Glomerular visceral epithelial cell (primary cell): ENCODE data around the gene C20orf96.
"Not testable (repeated sequence)": the region's sequence is repeated elsewhere in the genome, so short reads cannot be mapped to it uniquely, and the experiment has no call there.

Experiments
- DNase-seq: peaks from one replicate; pipeline ENCODE4 v3.0.0-alpha.2; 2016; ENCODE audit errors: extremely low spot score

C20orf96 gene

DNA sequence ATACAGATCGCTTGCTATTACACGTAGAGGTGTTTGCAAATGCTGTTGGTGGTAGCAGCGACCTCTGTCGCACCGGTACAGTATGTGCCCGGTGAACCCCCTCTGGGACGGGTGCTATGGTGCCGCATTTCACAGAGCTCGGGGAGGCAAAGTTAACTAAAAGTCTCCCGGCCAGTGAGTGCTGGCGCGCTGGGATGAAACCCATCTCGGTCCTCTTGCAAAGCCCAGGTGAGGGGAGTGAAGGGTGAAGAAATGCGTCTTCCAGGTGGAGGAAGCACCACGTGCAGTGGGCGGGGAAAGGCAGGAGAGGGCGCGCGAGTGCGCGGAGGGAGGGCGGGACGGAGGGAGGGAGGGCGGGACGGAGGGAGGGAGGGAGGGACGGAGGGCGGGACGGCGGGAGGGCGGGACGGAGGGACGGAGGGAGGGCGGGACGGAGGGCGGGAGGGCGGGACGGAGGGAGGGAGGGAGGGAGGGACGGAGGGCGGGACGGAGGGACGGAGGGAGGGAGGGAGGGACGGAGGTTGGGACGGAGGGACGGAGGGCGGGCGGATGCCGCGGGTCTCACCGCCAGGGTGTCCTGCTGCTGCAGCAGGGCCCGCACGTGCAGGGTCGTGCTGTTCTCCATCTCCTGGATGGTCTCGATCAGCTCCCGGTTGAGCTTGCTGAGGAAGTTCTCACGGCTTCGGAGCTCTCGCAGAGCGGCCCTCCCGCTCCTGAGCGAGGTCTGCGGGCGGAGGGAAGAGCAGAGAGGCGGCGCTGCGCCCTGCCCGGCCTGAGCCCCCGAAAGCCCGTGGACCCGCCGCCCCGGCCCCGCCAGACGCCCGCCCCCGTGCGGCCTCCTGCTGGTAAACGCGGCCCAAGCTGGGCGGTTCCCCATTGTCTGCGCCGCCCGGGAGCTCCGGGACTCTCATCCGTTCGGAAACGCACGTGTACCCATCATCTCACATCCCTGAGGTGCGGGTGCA lies 11.7 kb downstream of the C20orf96 start:
- no peak for DNase-seq

DNA sequence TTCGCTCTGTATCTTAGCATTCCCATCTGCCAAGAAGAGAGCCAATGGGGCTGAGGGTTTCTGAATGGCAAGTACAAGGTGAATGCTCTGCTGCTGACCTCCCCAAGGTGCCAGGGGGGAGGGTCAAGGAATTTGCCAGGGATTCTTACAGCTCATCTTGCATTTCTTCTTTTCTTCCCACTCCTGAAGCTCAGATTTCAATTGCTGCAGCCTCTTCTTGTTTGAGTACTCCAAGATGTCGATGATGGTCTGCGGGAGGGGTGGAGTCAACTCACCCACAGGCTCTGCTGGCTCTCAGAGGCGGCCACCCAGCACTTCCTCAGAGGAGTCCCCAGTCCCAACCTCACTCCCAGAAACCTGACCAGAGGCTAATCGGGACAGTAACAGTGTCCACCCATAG lies 12.4 kb downstream of the C20orf96 start:
- DNase-seq: no peak

GRCh38 chr20:277496-277781 lies 13.1 kb downstream of the C20orf96 start:
- no peak for DNase-seq

GRCh38 chr20:276620-277495 lies 13.7 kb downstream of the C20orf96 start:
- DNase-seq: no peak

GRCh38 chr20:275791-276190 lies 14.8 kb downstream of the C20orf96 start:
- no peak for DNase-seq

GRCh38 chr20:273884-274283 lies 16.7 kb downstream of the C20orf96 start:
- DNase-seq: no peak

GRCh38 chr20:272718-273117 lies 17.8 kb downstream of the C20orf96 start:
- no peak for DNase-seq

- DNase-seq: no peak
Measured at GRCh38 chr20:271528-271927, 19.0 kb downstream of the C20orf96 start.

DNA sequence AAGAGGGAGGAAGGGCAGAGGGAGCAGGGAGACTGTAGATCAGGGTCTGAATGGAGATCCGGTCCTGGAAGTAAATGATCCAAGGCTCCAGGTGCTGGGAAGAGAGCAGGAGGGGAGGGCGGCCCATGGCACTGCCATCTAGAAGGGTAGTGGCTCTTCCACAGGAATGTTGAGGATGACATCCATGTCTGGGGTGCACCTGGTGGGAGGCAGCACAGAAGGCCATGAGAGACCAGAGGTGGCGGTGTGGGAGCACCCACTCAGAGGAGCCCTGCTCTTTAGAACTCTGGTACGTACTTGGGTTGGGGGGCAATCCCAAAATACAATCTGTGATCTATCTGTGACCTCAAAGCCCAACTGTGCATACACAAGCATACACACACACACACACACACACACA lies 19.5 kb downstream of the C20orf96 start:
- no peak for DNase-seq

GRCh38 chr20:270517-270916 lies 20.0 kb downstream of the C20orf96 start:
- DNase-seq: no peak

DNA sequence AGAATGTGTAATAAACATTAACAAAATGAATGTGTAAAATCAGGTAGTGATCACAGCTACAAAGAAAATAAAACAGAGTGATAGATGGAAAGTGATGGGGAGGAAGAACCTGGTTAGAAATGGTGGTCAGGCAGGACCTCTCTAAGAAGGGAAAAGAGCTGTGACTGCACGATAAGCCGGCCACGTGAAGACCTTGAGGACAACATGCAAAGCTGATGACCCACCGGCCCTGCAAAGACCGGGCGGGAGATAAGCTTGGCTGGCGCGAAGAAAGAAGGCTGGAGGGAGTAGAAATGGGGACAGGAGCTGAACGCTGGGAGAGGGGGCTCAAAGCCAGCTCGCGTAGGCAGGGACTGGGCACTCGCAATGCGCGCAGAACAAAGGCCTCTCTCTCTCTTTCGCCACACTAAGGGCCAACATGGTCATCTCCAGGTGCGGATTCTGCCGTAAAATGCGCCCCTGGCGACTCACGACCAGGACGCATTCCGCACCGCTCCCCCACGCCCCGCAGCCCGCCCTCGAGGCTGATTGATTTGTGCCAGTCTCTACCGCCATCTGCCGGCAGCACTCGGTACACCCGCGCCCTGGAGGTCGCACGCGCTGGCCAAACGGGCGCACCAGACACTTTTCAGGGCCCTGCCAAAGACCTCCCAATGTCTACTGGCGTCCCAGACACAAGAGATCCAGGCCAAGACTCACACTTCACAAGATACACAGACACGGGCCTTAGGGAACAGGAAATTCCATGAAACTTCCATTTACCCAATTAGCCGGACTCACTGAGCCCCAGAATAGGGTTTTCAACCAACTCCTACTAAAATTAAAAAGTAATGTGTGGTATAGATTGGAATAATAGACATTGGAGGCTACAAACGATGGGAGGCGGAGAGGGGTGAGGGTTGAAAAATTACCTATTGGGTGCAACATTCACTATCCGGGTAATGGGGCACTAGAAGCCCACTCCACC lies 23.7 kb downstream of the C20orf96 start:
- peak; percentile 80 for DNase-seq

- DNase-seq: no peak
Measured at GRCh38 chr20:263701-264100, 26.8 kb downstream of the C20orf96 start.

GRCh38 chr20:259981-260380 lies 30.6 kb downstream of the C20orf96 start:
- DNase-seq: no peak

- peak; percentile 20 for DNase-seq
Measured at GRCh38 chr20:258963-259362, 31.6 kb downstream of the C20orf96 start.

DNA sequence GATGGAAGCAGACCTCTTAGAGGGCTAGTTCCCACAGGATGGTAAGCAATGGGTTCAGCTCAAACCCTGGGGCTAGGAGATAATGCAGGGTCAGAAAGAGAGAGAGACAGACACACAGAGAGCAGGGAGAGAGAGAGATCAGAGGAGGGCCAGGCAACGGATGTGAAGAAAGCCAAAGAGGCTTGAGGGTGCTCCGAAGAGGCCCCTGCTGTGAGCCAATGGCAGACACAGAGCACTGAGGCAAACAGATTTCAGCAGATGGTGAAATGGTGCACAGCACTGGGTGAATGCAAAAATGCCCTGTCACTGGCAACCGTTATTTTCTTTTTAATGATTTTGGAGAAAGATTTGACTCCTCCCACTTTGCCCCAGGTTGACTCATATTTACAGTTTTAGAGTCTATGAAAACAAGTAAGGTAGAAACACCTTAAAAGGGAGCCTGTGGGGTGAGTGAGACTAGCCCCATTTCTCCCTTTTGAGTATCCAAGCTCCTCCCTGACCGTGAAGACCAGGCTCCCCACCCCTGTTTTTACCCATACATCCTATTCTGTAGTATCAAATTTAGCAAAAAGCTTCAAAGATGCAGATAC lies 32.2 kb downstream of the C20orf96 start:
- DNase-seq: no peak

- DNase-seq: no peak
Measured at GRCh38 chr20:257419-257818, 33.1 kb downstream of the C20orf96 start, which contains the start of gene DEFB132. Gene DEFB132 (plus strand): TSS chr20:257724. CDS start chr20:257779, 55 bp downstream.

DNA sequence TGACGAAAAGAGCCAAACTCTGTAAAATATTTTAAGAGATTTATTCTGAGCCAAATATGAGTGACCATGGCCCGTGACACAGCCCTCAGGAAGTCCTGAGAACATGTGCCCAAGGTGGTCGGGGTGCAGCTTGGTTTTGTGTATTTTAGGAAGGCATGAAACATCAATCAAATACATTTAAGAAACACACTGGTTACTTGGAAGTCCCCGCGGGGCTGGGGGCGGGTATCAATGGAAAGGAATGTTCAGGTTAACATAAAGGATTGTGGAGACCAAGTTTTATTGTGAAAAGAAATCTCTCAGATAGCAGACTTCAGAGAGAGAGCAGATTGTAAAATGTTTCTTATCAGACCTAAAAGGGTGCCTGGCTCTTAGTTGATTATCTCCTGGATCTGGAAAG lies 37.1 kb downstream of the C20orf96 start:
- DNase-seq: not testable (repeated sequence)

DNA sequence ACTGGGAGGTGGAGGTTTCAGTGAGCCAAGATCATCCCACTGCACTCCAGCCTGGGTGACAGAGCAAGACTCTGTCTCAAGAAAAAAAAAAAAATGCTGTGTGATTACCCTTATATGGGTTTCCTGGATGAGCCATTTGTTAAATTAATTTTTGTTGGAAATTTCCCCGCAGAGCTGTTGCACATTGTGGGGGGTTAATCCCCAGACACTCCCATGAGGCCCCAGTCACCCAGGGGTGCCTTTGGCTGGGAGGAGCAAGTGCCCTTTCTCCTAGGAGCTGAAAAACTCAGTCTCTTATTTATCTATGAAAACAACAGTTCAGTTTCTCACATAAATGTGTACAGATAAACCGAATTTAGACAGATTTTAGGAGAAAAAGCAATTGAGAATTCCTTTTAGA lies 37.7 kb downstream of the C20orf96 start:
- no peak for DNase-seq

DNA sequence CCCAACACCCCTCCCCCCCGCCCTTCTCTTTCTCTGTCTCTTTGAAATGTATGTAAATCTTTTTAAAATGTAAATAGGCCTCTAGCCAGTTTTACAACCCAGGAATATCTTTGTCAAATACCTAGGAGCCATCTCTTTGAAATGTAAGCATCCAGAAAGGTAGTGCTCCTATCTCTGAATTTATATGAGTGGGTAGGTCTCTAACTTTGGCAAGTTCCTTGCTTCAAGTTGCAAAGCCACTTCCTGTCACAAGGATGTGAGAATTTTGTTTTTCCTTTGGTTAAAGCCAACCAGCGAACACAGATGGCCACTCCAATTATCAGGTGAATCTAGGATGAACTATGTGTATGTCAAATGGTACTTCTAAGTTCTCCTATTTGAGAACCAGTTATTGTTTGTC lies 39.2 kb downstream of the C20orf96 start:
- no peak for DNase-seq

DNA sequence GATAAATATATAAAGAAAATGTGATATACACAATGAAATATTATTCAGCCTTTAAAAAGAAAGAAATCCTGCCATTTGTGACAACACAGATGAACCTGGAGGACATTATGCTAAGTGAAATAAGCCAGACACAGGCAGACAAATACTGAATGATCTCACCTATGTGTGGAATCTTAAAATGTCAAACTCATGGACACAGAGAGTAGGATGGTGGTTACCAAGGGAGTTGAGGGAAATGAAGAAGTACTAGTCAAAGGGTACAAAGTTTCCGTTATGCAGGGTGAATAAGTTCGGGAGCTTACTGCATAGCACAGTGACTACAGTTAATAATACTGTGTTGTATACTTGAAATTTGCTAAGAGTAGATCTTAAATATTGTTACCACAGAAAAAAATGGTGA lies 47.6 kb downstream of the C20orf96 start:
- no peak for DNase-seq

DNA sequence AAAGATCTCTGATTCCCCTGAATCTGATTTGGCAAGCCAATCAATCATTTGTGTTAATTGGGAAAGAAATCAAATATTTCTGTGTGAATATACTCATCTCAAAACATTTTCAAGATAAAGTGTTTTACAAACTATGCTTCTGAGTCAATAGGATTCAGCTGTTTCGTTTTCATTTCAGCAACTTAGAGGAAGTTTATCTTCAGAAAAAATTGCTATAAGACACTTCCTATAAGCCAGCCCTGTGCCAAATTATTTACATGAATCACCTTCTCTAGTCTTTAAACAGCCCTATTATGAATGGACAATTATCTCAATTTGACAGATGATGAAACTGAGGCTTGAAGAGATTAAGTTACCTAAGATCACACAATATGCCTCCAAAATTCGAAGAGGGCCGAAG lies 52.6 kb downstream of the C20orf96 start:
- DNase-seq: no peak
